ENCODE measurements around the gene SAA4. TPM values are rescaled to one million over a fixed set of nuclear protein-coding genes. Genes with fewer than 3 reads are reported as not detected.
"Not testable (repeated sequence)": the region's sequence is repeated elsewhere in the genome, so short reads cannot be mapped to it uniquely, and the experiment has no call there.

SAA4 gene
- polyA plus RNA-seq, 1 donor (not counting 4 experiments of a cell fraction or from before 2014, with no cell fraction given): not detected

GRCh38 chr11:18203723-18204122, 32.9 kb downstream of the SAA4 start:
- no peaks in the 10 kb centered on the region for H3K9me3 ChIP-seq (ENCODE audit: control insufficient read depth, low read depth, low read length)
- H3K27ac ChIP-seq (ENCODE audit: control insufficient read depth, insufficient read depth, low read length): no peak overlapping the region
- FAIRE-seq (peak; percentile 48), DNase-seq (ENCODE audit: low read depth, low spot score) (no peak)
- no peak overlapping the region for H2AFZ ChIP-seq (ENCODE audit: control insufficient read depth, low read length)
- H3K36me3 ChIP-seq (ENCODE audit: control insufficient read depth in 2 of 2, extremely low read depth in 1 of 2, insufficient read depth in 2 of 2, low read length in 2 of 2): no peaks in the 10 kb centered on the region
- peaks cover 2% of the 10 kb centered on the region for H3K27me3 ChIP-seq (ENCODE audit: control insufficient read depth, extremely low read depth, insufficient read depth, low read length)
- no peak overlapping the region for H3K4me2 ChIP-seq (ENCODE audit: control insufficient read depth, extremely low read depth, insufficient read depth, low read depth, low read length)
- no peaks in the 10 kb centered on the region for H3K4me1 ChIP-seq (ENCODE audit: control insufficient read depth, extremely low read depth, insufficient read depth, low read length)
- dilution Hi-C loops (cut with MboI; ENCODE audit: extremely low pct_ligation_motif_present, low sequenced_read_pairs): no loop called here
- no peak overlapping the region for H3K4me3 ChIP-seq (ENCODE audit: control insufficient read depth in 2 of 3, extremely low read depth in 1 of 3, insufficient read depth in 2 of 3, low read depth in 1 of 3, low read length in 3 of 3)
- no peak overlapping the region for H3K9ac ChIP-seq (ENCODE audit: control insufficient read depth, extremely low read depth, insufficient read depth, low read length)
- no peaks in the 10 kb centered on the region for H3K9me1 ChIP-seq (ENCODE audit: control insufficient read depth, extremely low read depth, insufficient read depth, low read length)
- TF ChIP-seq CTCF (optimal IDR thresholded peaks at IDR 0.05 in 1 of 3, IDR thresholded peaks at IDR 0.05 in 1 of 3, conservative IDR thresholded peaks at IDR 0.05 in 1 of 3; ENCODE audit: extremely low read depth in 1 of 3, insufficient read depth in 2 of 3, low read length in 3 of 3) (peak; percentile 44 to 61 (median 49)), EZH2 (IDR thresholded peaks at IDR 0.05; ENCODE audit: low read length) (no peak)
- H4K20me1 ChIP-seq (ENCODE audit: control insufficient read depth, extremely low read depth, insufficient read depth, low read length): no peaks in the 10 kb centered on the region
- H3K79me2 ChIP-seq (ENCODE audit: control insufficient read depth, insufficient read depth, low read length): no peaks in the 10 kb centered on the region

- H3K4me1 ChIP-seq (ENCODE audit: control insufficient read depth, extremely low read depth, insufficient read depth, low read length); H3K4me3 ChIP-seq (ENCODE audit: control insufficient read depth in 2 of 3, extremely low read depth in 1 of 3, insufficient read depth in 2 of 3, low read depth in 1 of 3, low read length in 3 of 3); H4K20me1 ChIP-seq (ENCODE audit: control insufficient read depth, extremely low read depth, insufficient read depth, low read length); FAIRE-seq; H2AFZ ChIP-seq (ENCODE audit: control insufficient read depth, low read length); H3K9me1 ChIP-seq (ENCODE audit: control insufficient read depth, extremely low read depth, insufficient read depth, low read length); H3K9ac ChIP-seq (ENCODE audit: control insufficient read depth, extremely low read depth, insufficient read depth, low read length); DNase-seq (ENCODE audit: low read depth, low spot score); dilution Hi-C loops (cut with MboI; ENCODE audit: extremely low pct_ligation_motif_present, low sequenced_read_pairs); H3K9me3 ChIP-seq (ENCODE audit: control insufficient read depth, low read depth, low read length); H3K36me3 ChIP-seq (ENCODE audit: control insufficient read depth in 2 of 2, extremely low read depth in 1 of 2, insufficient read depth in 2 of 2, low read length in 2 of 2); H3K4me2 ChIP-seq (ENCODE audit: control insufficient read depth, extremely low read depth, insufficient read depth, low read depth, low read length); H3K79me2 ChIP-seq (ENCODE audit: control insufficient read depth, insufficient read depth, low read length); H3K27ac ChIP-seq (ENCODE audit: control insufficient read depth, insufficient read depth, low read length): not testable (repeated sequence)
- H3K27me3 ChIP-seq (ENCODE audit: control insufficient read depth, extremely low read depth, insufficient read depth, low read length): peaks cover 13% of the 10 kb centered on the region
These were observed 38.9 kb downstream of the SAA4 start for GRCh38 chr11:18197738-18198137.

GRCh38 chr11:18196532-18196931, 40.1 kb downstream of the SAA4 start:
- no peaks in the 10 kb centered on the region for H3K4me1 ChIP-seq (ENCODE audit: control insufficient read depth, extremely low read depth, insufficient read depth, low read length)
- no peak overlapping the region for H3K9ac ChIP-seq (ENCODE audit: control insufficient read depth, extremely low read depth, insufficient read depth, low read length)
- no peaks in the 10 kb centered on the region for H3K9me3 ChIP-seq (ENCODE audit: control insufficient read depth, low read depth, low read length)
- no peak for TF ChIP-seq EZH2 (IDR thresholded peaks at IDR 0.05; ENCODE audit: low read length)
- no peak for TF ChIP-seq CTCF (optimal IDR thresholded peaks at IDR 0.05 in 1 of 3, IDR thresholded peaks at IDR 0.05 in 1 of 3, conservative IDR thresholded peaks at IDR 0.05 in 1 of 3; ENCODE audit: extremely low read depth in 1 of 3, insufficient read depth in 2 of 3, low read length in 3 of 3)
- no peak overlapping the region for H2AFZ ChIP-seq (ENCODE audit: control insufficient read depth, low read length)
- dilution Hi-C loops (cut with MboI; ENCODE audit: extremely low pct_ligation_motif_present, low sequenced_read_pairs): no loop called here
- FAIRE-seq (no peak), DNase-seq (ENCODE audit: low read depth, low spot score) (no peak)
- no peaks in the 10 kb centered on the region for H3K79me2 ChIP-seq (ENCODE audit: control insufficient read depth, insufficient read depth, low read length)
- H3K27me3 ChIP-seq (ENCODE audit: control insufficient read depth, extremely low read depth, insufficient read depth, low read length): peaks cover 13% of the 10 kb centered on the region
- H4K20me1 ChIP-seq (ENCODE audit: control insufficient read depth, extremely low read depth, insufficient read depth, low read length): no peaks in the 10 kb centered on the region
- H3K4me3 ChIP-seq (ENCODE audit: control insufficient read depth in 2 of 3, extremely low read depth in 1 of 3, insufficient read depth in 2 of 3, low read depth in 1 of 3, low read length in 3 of 3): no peak overlapping the region
- H3K36me3 ChIP-seq (ENCODE audit: control insufficient read depth in 2 of 2, extremely low read depth in 1 of 2, insufficient read depth in 2 of 2, low read length in 2 of 2): no peaks in the 10 kb centered on the region
- no peak overlapping the region for H3K4me2 ChIP-seq (ENCODE audit: control insufficient read depth, extremely low read depth, insufficient read depth, low read depth, low read length)
- H3K9me1 ChIP-seq (ENCODE audit: control insufficient read depth, extremely low read depth, insufficient read depth, low read length): no peaks in the 10 kb centered on the region
- no peak overlapping the region for H3K27ac ChIP-seq (ENCODE audit: control insufficient read depth, insufficient read depth, low read length)
